ENCODE measurements around the gene CSTF3.

The CSTF3 gene

DNA sequence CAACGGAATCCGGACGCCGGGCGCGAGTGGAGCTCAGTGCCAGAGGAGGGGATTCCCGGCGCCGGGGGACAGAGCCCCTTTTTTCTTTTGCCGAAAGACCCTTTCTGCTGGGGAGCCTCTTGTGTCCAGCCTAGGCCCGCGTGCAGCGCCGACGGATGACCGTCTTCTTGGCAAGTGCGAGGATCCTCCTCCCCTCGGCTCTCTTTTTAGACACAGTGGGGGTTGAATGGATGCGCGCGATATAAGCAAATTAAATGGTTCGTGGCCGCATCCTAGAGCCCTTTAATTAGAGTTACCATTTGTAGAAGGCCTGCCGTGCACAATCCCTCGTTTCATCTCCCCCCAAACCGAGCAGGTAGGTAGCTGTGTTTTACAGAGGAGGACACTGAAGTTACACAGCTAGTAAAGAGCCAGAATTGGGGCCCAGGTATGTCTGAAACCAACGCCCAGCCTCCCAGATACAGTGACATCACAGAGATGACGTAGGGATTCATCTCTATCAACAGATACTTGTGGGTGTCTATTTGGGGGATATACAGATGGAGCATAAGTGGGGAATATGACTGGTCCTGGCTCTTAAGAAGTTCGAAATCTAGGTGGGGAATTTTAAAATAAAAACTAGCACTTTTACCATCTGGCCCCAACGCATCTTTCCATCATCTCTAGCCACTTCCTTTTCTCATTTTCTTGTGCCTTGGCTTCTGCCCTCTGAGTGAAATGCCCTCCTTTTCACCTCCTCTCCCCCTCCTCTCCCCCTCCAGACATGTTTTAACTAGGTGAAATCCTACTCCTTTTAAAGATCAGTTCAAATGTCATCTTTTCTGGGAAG, 121.0 kb downstream of the CSTF3 start:
- peak; percentile 49 for DNase-seq

DNA sequence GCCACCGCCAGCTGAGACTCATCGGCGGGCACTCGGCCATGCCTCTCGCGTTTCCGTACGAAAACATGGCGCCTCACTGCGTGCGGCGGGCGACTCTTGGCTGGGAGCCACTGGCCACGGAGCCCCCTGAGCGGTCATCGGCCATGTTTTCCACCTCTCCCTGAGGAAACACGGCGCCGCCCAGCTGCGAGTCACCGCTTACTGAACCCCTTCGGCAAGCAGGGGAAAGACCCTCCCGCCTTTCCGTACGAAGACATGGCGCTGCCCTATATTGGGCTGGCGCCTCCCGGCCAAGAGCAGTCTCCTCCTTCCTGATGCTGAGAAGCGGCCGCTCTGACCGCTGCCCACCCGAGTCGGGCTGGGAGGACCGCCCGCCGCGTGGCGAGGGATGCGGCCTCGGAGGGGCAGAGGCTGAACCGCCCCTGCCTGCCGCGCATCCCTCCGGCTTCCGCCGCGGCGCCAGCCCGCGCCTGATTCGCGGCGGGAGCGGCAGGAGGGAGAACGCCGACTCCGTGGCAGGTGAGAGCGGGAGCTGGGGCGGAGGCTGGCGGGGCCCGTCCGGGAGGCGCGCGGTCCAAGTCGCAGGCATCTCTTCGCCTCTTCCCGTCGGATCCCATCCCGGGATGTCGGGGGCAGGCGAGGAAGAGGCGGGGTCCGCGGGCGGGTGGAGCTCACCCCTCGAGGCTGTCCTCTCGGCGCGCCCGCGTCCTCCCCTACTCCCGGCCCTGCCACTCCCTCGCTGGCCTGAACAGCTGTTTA, 121.8 kb downstream of the CSTF3 start, which contains the start of gene TCP11L1:
Gene TCP11L1 (plus strand): TSS at position 299 of the 759 bp plus-strand sequence. CDS start 4,202 bp downstream, outside the sequence.
- DNase-seq = peak; percentile 84

DNA sequence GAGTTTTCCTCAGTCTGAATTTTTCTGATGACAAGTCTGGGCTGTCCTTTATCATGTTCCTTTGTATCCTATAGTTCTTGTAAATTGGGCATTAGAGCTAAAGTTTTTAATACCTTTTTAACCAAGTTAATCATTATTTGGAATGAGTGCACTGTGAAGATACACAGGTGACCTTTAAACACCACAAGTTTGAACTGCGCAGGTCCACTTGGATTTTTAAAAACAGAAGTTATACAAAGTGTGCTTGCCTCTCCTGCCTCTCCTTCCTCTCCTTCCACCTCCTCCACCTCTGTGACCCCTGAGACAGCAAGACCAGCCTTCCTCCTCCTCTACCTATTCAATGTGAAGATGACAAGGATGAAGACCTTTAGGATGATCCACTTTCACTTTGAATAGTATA, 126.3 kb downstream of the CSTF3 start:
- no peak for DNase-seq
